ENCODE results near the gene LAMC2. TPM values are rescaled to one million over a fixed set of nuclear protein-coding genes. Genes with fewer than 3 reads are reported as not detected.

Gene LAMC2
- total and polyA plus RNA-seq, 11 donors: 0.50 to 15.4 (median 1.5) TPM

- Histone ChIP-seq H3K4me3 (peak overlapping the region in 10 of 12 donors; percentile 12 to 51 (median 32)), H3K36me3 (no peaks in the 10 kb centered on the region), H3K27me3 (no peaks in the 10 kb centered on the region), H3K9me3 (no peaks in the 10 kb centered on the region), H3K27ac (peak overlapping the region; percentile 33 to 83 (median 72)), H3K4me1 (peaks cover 0 to 41% (median 10%) of the 10 kb centered on the region in 12 donors)
- no peak for TF ChIP-seq POLR2A (IDR thresholded peaks at IDR 0.05)
- peak in 11 of 12 donors; percentile 34 to 74 (median 59) for TF ChIP-seq CTCF (IDR thresholded peaks at IDR 0.05)
- DNase-seq (peak in 4 of 5 donors; percentile 68 to 76 (median 70)), ATAC-seq (peak; percentile 70 to 92 (median 92))
- WGBS, 4 donors: 35 to 45% (median 42%) methylated on average over 15 of the region's 15 CpGs
- intact Hi-C loops (cut with DNase I): loop anchor here in 7 of 10 donors (5.0 to 10.0 kb wide), 6 partner anchors 90 to 273 kb away; partner anchors contain the start of gene LAMC1 (in 3 of the 7)
Measured at GRCh38 chr1:183234660-183235476, 48.8 kb downstream of the LAMC2 start.

GRCh38 chr1:183235503-183235902, 49.4 kb downstream of the LAMC2 start:
- peak overlapping the region in 7 of 12 donors; percentile 24 to 51 (median 39) for H3K4me3 ChIP-seq
- peaks cover 0 to 41% (median 10%) of the 10 kb centered on the region in 12 donors for H3K4me1 ChIP-seq
- DNase-seq (no peak), ATAC-seq (no peak)
- no peak for TF ChIP-seq CTCF (IDR thresholded peaks at IDR 0.05)
- H3K27me3 ChIP-seq: no peaks in the 10 kb centered on the region
- no peaks in the 10 kb centered on the region for H3K9me3 ChIP-seq
- H3K36me3 ChIP-seq: no peaks in the 10 kb centered on the region
- peak overlapping the region; percentile 33 to 83 (median 72) for H3K27ac ChIP-seq
- 86 to 93% (median 89%) methylated on average over 14 of the region's 14 CpGs for WGBS, 4 donors
- intact Hi-C loops (cut with DNase I): loop anchor here in 6 of 10 donors (5.0 to 10.0 kb wide), 4 partner anchors 91 to 211 kb away; partner anchors contain the start of gene LAMC1 (in 2 of the 6)

GRCh38 chr1:183236158-183236725, 50.2 kb downstream of the LAMC2 start:
- intact Hi-C loops (cut with DNase I): loop anchor here in 6 of 10 donors (5.0 to 10.0 kb wide), 4 partner anchors 91 to 211 kb away; partner anchors contain the start of gene LAMC1 (in 2 of the 6)
- no peaks in the 10 kb centered on the region for H3K27me3 ChIP-seq
- H3K4me3 ChIP-seq: no peak overlapping the region
- TF ChIP-seq CTCF (IDR thresholded peaks at IDR 0.05): no peak
- TF ChIP-seq POLR2A (IDR thresholded peaks at IDR 0.05): no peak
- no peaks in the 10 kb centered on the region for H3K36me3 ChIP-seq
- no peak for DNase-seq
- ATAC-seq: no peak
- H3K9me3 ChIP-seq: no peaks in the 10 kb centered on the region
- H3K4me1 ChIP-seq: peaks cover 0 to 45% (median 10%) of the 10 kb centered on the region in 12 donors
- 82 to 91% (median 87%) methylated on average over 6 of the region's 6 CpGs for WGBS, 4 donors
- H3K27ac ChIP-seq: peak overlapping the region in 6 of 12 donors; percentile 67 to 83 (median 72)

GRCh38 chr1:183237046-183237445, 51.0 kb downstream of the LAMC2 start:
- TF ChIP-seq POLR2A (IDR thresholded peaks at IDR 0.05) (no peak), CTCF (IDR thresholded peaks at IDR 0.05) (no peak)
- Histone ChIP-seq H3K36me3 (no peaks in the 10 kb centered on the region), H3K27ac (peak overlapping the region in 1 of 12 donors; percentile 78), H3K4me3 (no peak overlapping the region), H3K9me3 (no peaks in the 10 kb centered on the region), H3K27me3 (no peaks in the 10 kb centered on the region), H3K4me1 (peaks cover 0 to 51% (median 14%) of the 10 kb centered on the region in 12 donors)
- DNase-seq (no peak), ATAC-seq (no peak)
- intact Hi-C loops (cut with DNase I): loop anchor here in 6 of 10 donors (5.0 to 10.0 kb wide), 4 partner anchors 92 to 212 kb away; partner anchors contain the start of gene LAMC1 (in 2 of the 6)
- WGBS, 4 donors: 97 to 100% (median 98%) methylated on average over 2 of the region's 2 CpGs
